ENCODE measurements around the gene APLP2.
A peak's percentile ranks its signal among the peaks of the same experiment; 100 is the strongest.

APLP2 gene

DNA sequence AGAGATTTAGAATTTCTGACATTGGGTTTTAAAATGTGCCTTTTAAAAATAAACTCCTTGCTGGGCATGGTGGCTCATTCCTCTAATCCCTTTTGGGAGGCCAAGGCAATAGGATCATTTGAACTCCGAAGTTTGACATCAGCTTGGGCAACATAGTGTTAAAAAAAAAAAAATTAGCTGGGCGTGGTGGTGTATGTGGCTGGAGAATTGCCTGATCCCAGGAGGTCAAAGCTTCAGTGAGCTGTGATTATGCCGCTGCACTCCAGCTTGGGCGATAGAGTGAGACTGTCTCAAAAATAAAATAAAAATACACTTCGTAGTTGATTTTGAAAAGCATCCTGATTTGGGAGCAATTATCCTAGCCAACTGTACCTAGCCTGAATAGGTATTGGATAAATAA lies 3.4 kb upstream of the APLP2 start:
- DNase-seq (ENCODE audit: low read depth): no peak
- TF ChIP-seq, protein P1, sequence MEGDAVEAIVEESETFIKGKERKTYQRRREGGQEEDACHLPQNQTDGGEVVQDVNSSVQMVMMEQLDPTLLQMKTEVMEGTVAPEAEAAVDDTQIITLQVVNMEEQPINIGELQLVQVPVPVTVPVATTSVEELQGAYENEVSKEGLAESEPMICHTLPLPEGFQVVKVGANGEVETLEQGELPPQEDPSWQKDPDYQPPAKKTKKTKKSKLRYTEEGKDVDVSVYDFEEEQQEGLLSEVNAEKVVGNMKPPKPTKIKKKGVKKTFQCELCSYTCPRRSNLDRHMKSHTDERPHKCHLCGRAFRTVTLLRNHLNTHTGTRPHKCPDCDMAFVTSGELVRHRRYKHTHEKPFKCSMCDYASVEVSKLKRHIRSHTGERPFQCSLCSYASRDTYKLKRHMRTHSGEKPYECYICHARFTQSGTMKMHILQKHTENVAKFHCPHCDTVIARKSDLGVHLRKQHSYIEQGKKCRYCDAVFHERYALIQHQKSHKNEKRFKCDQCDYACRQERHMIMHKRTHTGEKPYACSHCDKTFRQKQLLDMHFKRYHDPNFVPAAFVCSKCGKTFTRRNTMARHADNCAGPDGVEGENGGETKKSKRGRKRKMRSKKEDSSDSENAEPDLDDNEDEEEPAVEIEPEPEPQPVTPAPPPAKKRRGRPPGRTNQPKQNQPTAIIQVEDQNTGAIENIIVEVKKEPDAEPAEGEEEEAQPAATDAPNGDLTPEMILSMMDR (IDR thresholded peaks at IDR 0.05; ENCODE audit: insufficient read depth, low read depth, low read length, missing control alignments): no peak
- no peak overlapping the region for H3K4me3 ChIP-seq (ENCODE audit: low read depth, low read length)

DNA sequence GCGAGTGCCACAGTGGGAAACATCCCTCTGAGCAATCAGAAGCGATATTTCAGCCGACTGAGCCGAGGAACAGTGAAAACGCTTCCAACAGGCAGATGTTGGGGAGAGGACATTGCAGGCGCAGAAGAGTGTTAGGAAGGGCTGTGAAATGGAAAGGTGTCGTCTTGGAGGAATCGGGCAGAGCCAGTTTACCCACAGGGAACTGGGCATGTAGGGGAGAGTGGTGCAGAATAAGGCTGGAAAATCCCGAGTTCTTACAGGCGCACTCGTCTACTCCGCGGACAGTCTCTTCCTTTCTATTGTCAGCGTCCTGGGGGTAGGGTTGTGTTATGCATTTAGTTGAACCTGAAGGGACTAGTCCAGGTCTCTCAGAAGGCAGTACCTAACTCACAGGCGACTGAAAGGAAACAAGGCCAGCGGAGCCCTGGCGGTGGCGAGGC lies 1.1 kb upstream of the APLP2 start:
- no peak for DNase-seq (ENCODE audit: low read depth)
- TF ChIP-seq, protein P1 (IDR thresholded peaks at IDR 0.05; ENCODE audit: insufficient read depth, low read depth, low read length, missing control alignments): no peak
- no peak overlapping the region; the same call in 1 of the 2 replicates for H3K4me3 ChIP-seq (ENCODE audit: low read depth, low read length)

DNA sequence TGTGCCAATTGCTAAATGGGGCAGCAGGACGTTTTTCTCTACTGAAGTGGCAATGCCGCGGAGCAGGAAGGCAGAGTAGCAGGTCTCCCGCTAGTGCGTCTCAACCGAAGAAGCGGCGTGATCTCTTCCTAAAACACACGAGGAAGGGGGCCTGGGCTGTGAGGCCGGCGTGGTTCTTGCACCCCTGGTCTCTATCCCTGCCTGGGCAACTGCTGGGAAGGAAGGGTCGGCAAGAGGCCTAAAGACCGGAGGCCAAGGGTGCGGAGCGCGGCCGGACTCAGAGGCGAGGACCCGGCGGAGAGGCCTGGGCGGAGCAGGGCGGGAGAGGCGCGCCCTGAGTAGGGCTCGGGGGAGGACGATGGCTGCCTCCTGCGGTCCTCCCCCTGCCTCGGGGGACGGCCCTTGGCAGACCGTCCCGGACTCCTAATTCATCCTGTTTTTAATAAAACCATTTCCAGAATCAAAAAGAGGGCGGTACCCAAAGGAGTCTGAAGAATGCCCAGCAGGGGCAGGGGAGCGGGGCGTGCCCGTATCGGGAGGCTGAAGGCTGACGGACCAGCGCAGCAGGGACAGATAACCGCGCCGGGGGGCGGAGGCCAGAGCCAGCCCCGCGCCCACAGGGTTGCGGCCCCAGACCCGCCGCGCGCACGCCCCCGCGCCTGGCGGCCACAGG lies 572 bp upstream of the APLP2 start:
- H3K4me3 ChIP-seq (ENCODE audit: low read depth, low read length): peak overlapping the region; percentile 72
- DNase-seq (ENCODE audit: low read depth): no peak
- TF ChIP-seq, protein P1 (IDR thresholded peaks at IDR 0.05; ENCODE audit: insufficient read depth, low read depth, low read length, missing control alignments): no peak

DNA sequence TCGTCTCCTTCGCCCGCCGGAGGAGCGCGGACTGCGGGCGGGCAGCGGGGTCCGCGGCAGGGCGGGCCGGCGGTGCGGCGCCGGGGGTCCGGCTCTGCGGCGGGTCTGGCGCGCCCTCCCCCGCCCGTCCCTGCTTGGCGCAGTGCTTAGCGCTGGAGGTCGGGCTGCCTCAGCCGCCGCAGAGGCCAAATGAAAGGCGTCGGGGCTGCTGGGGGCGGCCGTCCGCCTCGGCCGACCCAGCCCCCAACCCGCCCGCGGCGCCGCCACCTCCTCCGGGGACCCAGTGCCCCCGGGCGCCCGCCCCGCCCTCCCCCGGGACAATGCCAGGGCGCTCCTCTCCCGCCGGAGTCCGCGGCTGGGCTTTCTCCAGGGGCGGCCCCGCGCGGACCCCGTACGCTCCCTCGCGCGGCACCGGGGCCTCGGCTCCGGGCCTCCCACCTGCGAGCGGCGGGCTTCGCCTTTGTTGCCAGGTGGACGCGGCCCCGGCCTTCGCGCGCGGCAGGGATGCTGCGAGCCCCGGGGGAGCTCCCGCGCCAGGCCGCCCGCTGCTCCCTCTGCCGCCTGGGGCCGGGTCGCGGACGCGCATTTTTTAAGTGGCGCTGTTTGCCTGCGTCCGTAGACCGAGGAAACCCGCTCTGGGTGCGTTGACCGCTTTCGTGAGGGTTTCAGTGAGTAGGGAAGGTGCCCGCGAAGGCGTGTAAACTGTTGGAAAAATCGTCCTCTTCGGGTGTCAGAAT lies 583 bp downstream of the APLP2 start:
- peak; percentile 48 for DNase-seq (ENCODE audit: low read depth)
- TF ChIP-seq, protein P1 (IDR thresholded peaks at IDR 0.05; ENCODE audit: insufficient read depth, low read depth, low read length, missing control alignments): no peak
- peak overlapping the region; percentile 59 for H3K4me3 ChIP-seq (ENCODE audit: low read depth, low read length)

DNA sequence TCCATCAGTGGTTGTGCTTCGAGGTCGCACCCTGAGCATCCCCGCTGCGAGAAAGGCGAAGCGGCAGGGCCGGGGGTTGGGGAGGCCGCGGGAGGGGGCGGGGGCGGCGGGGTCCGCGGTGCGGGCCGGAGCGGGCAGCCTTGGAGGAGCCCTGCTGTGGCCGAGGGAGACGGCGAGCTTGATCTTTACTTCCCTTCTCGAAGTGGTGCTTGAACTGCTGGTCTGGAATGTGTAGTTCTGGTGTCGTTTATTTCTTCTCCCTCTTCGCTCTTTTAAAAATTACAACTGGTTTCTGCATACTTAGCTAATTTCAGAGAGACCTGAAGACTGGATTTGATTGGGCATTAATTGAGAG lies 1.1 kb downstream of the APLP2 start:
- peak overlapping the region; percentile 59 for H3K4me3 ChIP-seq (ENCODE audit: low read depth, low read length)
- TF ChIP-seq, protein P1 (IDR thresholded peaks at IDR 0.05; ENCODE audit: insufficient read depth, low read depth, low read length, missing control alignments): no peak
- no peak for DNase-seq (ENCODE audit: low read depth)

DNA sequence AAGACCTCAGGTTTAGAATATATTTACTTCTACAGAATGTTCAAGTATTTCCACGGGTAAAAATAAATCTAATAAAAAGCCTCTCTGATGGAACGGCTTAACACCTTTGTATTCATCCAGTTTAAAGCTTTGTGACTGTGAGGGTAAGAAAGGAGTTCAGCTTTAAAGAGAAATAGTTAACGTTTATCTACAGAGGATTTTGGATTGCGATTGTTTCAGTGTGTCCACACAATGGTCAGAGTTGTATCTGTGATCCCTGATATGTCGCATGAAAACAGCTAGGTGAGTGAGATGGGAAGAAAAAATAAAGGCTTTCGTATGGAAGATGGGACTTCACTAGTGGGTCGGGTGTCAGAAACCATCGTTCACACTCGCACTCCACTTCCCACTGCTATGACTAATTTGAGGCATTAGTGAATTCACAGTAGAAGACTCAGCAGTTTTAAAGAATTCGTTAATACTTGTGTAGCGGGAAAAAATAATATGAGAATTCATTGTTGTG lies 1.6 kb downstream of the APLP2 start:
- H3K4me3 ChIP-seq (ENCODE audit: low read depth, low read length): no peak overlapping the region
- no peak for DNase-seq (ENCODE audit: low read depth)
- TF ChIP-seq, protein P1 (IDR thresholded peaks at IDR 0.05; ENCODE audit: insufficient read depth, low read depth, low read length, missing control alignments): no peak
